Activated T-helper 1 cell treated with Interleukin-2 at 50 U/mL for 16 hours (primary cell): ENCODE measurements around the gene PCSK5.

Experiments used
- DNase-seq: peaks from one replicate; pipeline ENCODE4 v3.0.0-alpha.2; 2020; ENCODE audit warnings: low read depth

Gene PCSK5

GRCh38 chr9:76082057-76082456 is 191.6 kb downstream of the PCSK5 start:
- DNase-seq, result no peak

- DNase-seq, result no peak
These were observed 195.1 kb downstream of the PCSK5 start for GRCh38 chr9:76085596-76085995.

GRCh38 chr9:76086539-76086938 is 196.1 kb downstream of the PCSK5 start:
- DNase-seq, result no peak

GRCh38 chr9:76087976-76088375 is 197.5 kb downstream of the PCSK5 start:
- no peak for DNase-seq

GRCh38 chr9:76090330-76090729 is 199.9 kb downstream of the PCSK5 start:
- no peak for DNase-seq

GRCh38 chr9:76090909-76091308 is 200.4 kb downstream of the PCSK5 start:
- no peak for DNase-seq

- no peak for DNase-seq
These were observed 202.1 kb downstream of the PCSK5 start for GRCh38 chr9:76092572-76092971.

GRCh38 chr9:76095585-76095984 is 205.1 kb downstream of the PCSK5 start:
- DNase-seq, result no peak

GRCh38 chr9:76099516-76099915 is 209.0 kb downstream of the PCSK5 start:
- DNase-seq, result no peak

- DNase-seq, result no peak
These were observed 210.6 kb downstream of the PCSK5 start for GRCh38 chr9:76101075-76101474.

- no peak for DNase-seq
These were observed 211.0 kb downstream of the PCSK5 start for GRCh38 chr9:76101491-76101890.

GRCh38 chr9:76101947-76102346 is 211.5 kb downstream of the PCSK5 start:
- no peak for DNase-seq

GRCh38 chr9:76103531-76104315 is 213.2 kb downstream of the PCSK5 start:
- no peak for DNase-seq

GRCh38 chr9:76107482-76107881 is 217.0 kb downstream of the PCSK5 start:
- no peak for DNase-seq

- no peak for DNase-seq
These were observed 219.5 kb downstream of the PCSK5 start for GRCh38 chr9:76109953-76110352.

- DNase-seq, result no peak
These were observed 221.7 kb downstream of the PCSK5 start for GRCh38 chr9:76112151-76112550.

- DNase-seq, result no peak
These were observed 223.7 kb downstream of the PCSK5 start for GRCh38 chr9:76114144-76114543.

GRCh38 chr9:76115396-76115795 is 224.9 kb downstream of the PCSK5 start:
- DNase-seq, result no peak

- DNase-seq, result no peak
These were observed 225.6 kb downstream of the PCSK5 start for GRCh38 chr9:76115982-76116646.

GRCh38 chr9:76116913-76117312 is 226.4 kb downstream of the PCSK5 start:
- no peak for DNase-seq

- no peak for DNase-seq
These were observed 237.2 kb downstream of the PCSK5 start for GRCh38 chr9:76127637-76128036.

- DNase-seq, result no peak
These were observed 245.4 kb downstream of the PCSK5 start for GRCh38 chr9:76135902-76136301.

- no peak for DNase-seq
These were observed 246.5 kb downstream of the PCSK5 start for GRCh38 chr9:76136986-76137385.

GRCh38 chr9:76137931-76138330 is 247.5 kb downstream of the PCSK5 start:
- DNase-seq, result no peak
